Upper lobe of left lung (tissue), 6 donors: Measurements from ENCODE around the gene ZNF593. TPM values are rescaled to one million over a fixed set of nuclear protein-coding genes. Genes with fewer than 3 reads are reported as not detected.
A peak's percentile ranks its signal among the peaks of the same experiment; 100 is the strongest.

Source experiments
- ATAC-seq, 2 donors: fragments of 200-7000 bp; cut with Tn5 transposase; one replicate each; pipeline ENCODE4 v1.9.1; 2022; ENCODE audit warnings: mild to moderate bottlenecking in 2 of 2, moderate library complexity in 2 of 2; ENCODE audit not compliant: low FRiP score in 2 of 2
- DNase-seq, 2 donors: peaks; one replicate each; pipeline ENCODE4 v3.0.0-alpha.2; 2019 to 2020
- H3K27ac ChIP-seq, 4 donors: fragments of 200-600 bp; sonication (generic); one replicate each; pipeline ENCODE4 v1.5.1; 2016 to 2019
- H3K27me3 ChIP-seq, 4 donors: fragments of 200-600 bp; sonication (generic); one replicate each; pipeline ENCODE4 v1.5.1; 2017 to 2019
- H3K36me3 ChIP-seq, 4 donors: fragments of 200-600 bp; sonication (generic); one replicate each; pipeline ENCODE4 v1.5.1; 2016 to 2019
- H3K4me1 ChIP-seq, 4 donors: fragments of 200-600 bp; sonication (generic); one replicate each; pipeline ENCODE4 v1.5.1; 2018 to 2019
- H3K4me3 ChIP-seq, 4 donors: fragments of 200-600 bp; sonication (generic); one replicate each; pipeline ENCODE4 v1.5.1; 2017 to 2019; ENCODE audit warnings: mild to moderate bottlenecking in 2 of 4, moderate library complexity in 1 of 4
- H3K9me3 ChIP-seq, 4 donors: fragments of 200-600 bp; sonication (generic); one replicate each; pipeline ENCODE4 v1.5.1; 2018 to 2019
- CTCF ChIP-seq, 6 experiments: fragments of 450-650 bp in 4 of 6; fragments of 200-600 bp in 2 of 6; sonication (generic) in 2 of 6; IDR thresholded peaks; one replicate each; pipeline ENCODE4 v1.5.1; 2016 to 2019; ENCODE audit warnings: antibody characterized with exemption in 6 of 6
- EP300 ChIP-seq, 4 donors: sonication (generic); formaldehyde crosslinking; IDR thresholded peaks; one replicate each; pipeline ENCODE4 v1.5.1; 2017; ENCODE audit warnings: antibody characterized with exemption in 4 of 4, control low read depth in 2 of 4
- POLR2A ChIP-seq, 4 donors: fragments of 450-650 bp; IDR thresholded peaks; one replicate each; pipeline ENCODE4 v1.5.1; 2016 to 2017; ENCODE audit warnings: antibody characterized with exemption in 4 of 4, mild to moderate bottlenecking in 2 of 4
- POLR2AphosphoS5 ChIP-seq, 2 donors: sonication (generic); formaldehyde crosslinking; IDR thresholded peaks; one replicate each; pipeline ENCODE4 v1.5.1; 2017; ENCODE audit warnings: antibody characterized with exemption in 2 of 2
- WGBS, 2 donors: methylation state at CpG; one replicate each; pipeline ENCODE4 v1.1.5; 2017 to 2018; 5-methylcytosine and 5-hydroxymethylcytosine counted together
- total RNA-seq, 6 donors: library from RNA; depleted of rRNA in 4 of 6; stranded (reverse); fragments of >200 nt in 4 of 6; gene quantifications; one replicate each; pipeline versions ENCODE4 v1.1.0 to v1.2.1, GENCODE V29; 2016 to 2021
- donor health status: DM: no; HTN: no; CAD: no; lungs with moderate emphysema.
- donor health status: DM: no; HTN: yes; CAD: no; lungs with severe emphysema.

ZNF593 gene
- total RNA-seq, 6 donors from 2014 or later: 9.8 to 46.5 (median 29.2) TPM

- Histone ChIP-seq H3K4me1 (peaks cover 23 to 40% (median 31%) of the 10 kb centered on the region in 4 donors), H3K27me3 (no peaks in the 10 kb centered on the region), H3K9me3 (no peaks in the 10 kb centered on the region), H3K4me3 (no peak overlapping the region), H3K27ac (no peak overlapping the region), H3K36me3 (peaks cover 0 to 7% (median 0%) of the 10 kb centered on the region in 4 donors)
- 75 to 77% methylated on average over 4 of the region's 4 CpGs for WGBS, 2 donors
- no peak for DNase-seq
- TF ChIP-seq POLR2AphosphoS5 (IDR thresholded peaks at IDR 0.05): no peak
- TF ChIP-seq CTCF (IDR thresholded peaks at IDR 0.05): no peak
- no peak for TF ChIP-seq POLR2A (IDR thresholded peaks at IDR 0.05)
- no peak for TF ChIP-seq EP300 (IDR thresholded peaks at IDR 0.05)
- no peak for ATAC-seq
Observed at GRCh38 chr1:26166719-26167281, 2.9 kb upstream of the ZNF593 start.

- WGBS, 2 donors: 85 to 90% methylated on average over 3 to 5 of the region's 5 CpGs
- no peaks in the 10 kb centered on the region for H3K9me3 ChIP-seq
- peaks cover 17 to 31% (median 22%) of the 10 kb centered on the region in 4 donors for H3K4me1 ChIP-seq
- no peaks in the 10 kb centered on the region for H3K27me3 ChIP-seq
- H3K36me3 ChIP-seq: peaks cover 0 to 7% (median 0%) of the 10 kb centered on the region in 4 donors
- peak within 1 kb of the TSS; percentile 64 to 89 (median 74) for H3K27ac ChIP-seq
- DNase-seq (no peak), ATAC-seq (no peak)
- H3K4me3 ChIP-seq: peak within 1 kb of the TSS; percentile 73 to 96 (median 76)
- TF ChIP-seq EP300 (IDR thresholded peaks at IDR 0.05): no peak
- no peak for TF ChIP-seq POLR2A (IDR thresholded peaks at IDR 0.05)
- TF ChIP-seq POLR2AphosphoS5 (IDR thresholded peaks at IDR 0.05): no peak
- no peak for TF ChIP-seq CTCF (IDR thresholded peaks at IDR 0.05)
Observed at GRCh38 chr1:26168410-26169197, 1.1 kb upstream of the ZNF593 start, which contains the start of gene C1orf232. Gene C1orf232 (minus strand): TSS chr1:26168963. CDS start chr1:26168499, 464 bp downstream.

- peak overlapping the region in 2 of 4 donors; percentile 73 to 96 for H3K4me3 ChIP-seq
- ATAC-seq: no peak
- TF ChIP-seq CTCF (IDR thresholded peaks at IDR 0.05): no peak
- TF ChIP-seq POLR2AphosphoS5 (IDR thresholded peaks at IDR 0.05): no peak
- TF ChIP-seq POLR2A (IDR thresholded peaks at IDR 0.05): no peak
- TF ChIP-seq EP300 (IDR thresholded peaks at IDR 0.05): no peak
Observed at GRCh38 chr1:26169198-26169554, 532 bp upstream of the ZNF593 start.

GRCh38 chr1:26170472-26170821 lies 739 bp downstream of the ZNF593 start:
- TF ChIP-seq POLR2AphosphoS5 (IDR thresholded peaks at IDR 0.05) (no peak), POLR2A (IDR thresholded peaks at IDR 0.05) (no peak), CTCF (IDR thresholded peaks at IDR 0.05) (no peak), EP300 (IDR thresholded peaks at IDR 0.05) (no peak)
- peak overlapping the region; percentile 73 to 96 (median 76) for H3K4me3 ChIP-seq
- H3K27ac ChIP-seq: peak overlapping the region in 3 of 4 donors; percentile 70 to 89 (median 78)
- 72 to 79% methylated on average over 8 to 9 of the region's 9 CpGs for WGBS, 2 donors
- peaks cover 9 to 17% (median 13%) of the 10 kb centered on the region in 4 donors for H3K4me1 ChIP-seq
- no peaks in the 10 kb centered on the region for H3K9me3 ChIP-seq
- ATAC-seq (no peak), DNase-seq (no peak)
- no peaks in the 10 kb centered on the region for H3K27me3 ChIP-seq
- H3K36me3 ChIP-seq: peaks cover 0 to 7% (median 0%) of the 10 kb centered on the region in 4 donors

More at GRCh38 chr1:26169198-26169554, 532 bp upstream of the ZNF593 start:
- Histone ChIP-seq H3K27me3 (no peaks in the 10 kb centered on the region), H3K9me3 (no peaks in the 10 kb centered on the region), H3K36me3 (peaks cover 0 to 7% (median 0%) of the 10 kb centered on the region in 4 donors), H3K4me1 (peaks cover 14 to 26% (median 18%) of the 10 kb centered on the region in 4 donors), H3K27ac (peak overlapping the region in 3 of 4 donors; percentile 70 to 89 (median 78))
- WGBS, 2 donors: 70 to 74% methylated on average over 4 of the region's 4 CpGs
- DNase-seq: no peak
